GM23248 (cell line): ENCODE measurements around the gene IQUB. TPM values are rescaled to one million over a fixed set of nuclear protein-coding genes. Genes with fewer than 3 reads are reported as not detected.
"Not testable (repeated sequence)": the region's sequence is repeated elsewhere in the genome, so short reads cannot be mapped to it uniquely, and the experiment has no call there.

Experiments used
- DNase-seq: peaks from one replicate; pipeline ENCODE4 v3.0.0-alpha.2; 2015
- H2AFZ ChIP-seq: fragments of 200-600 bp; sonication (generic); 2 replicates; pipeline ENCODE4 v1.6.1; 2016; ENCODE audit warnings: antibody characterized with exemption
- H3F3A ChIP-seq: fragments of 200-600 bp; sonication (generic); 2 replicates; pipeline ENCODE4 v1.6.1; 2016; ENCODE audit warnings: mild to moderate bottlenecking, antibody characterized with exemption, mixed run types; ENCODE audit not compliant: insufficient read depth
- H3K27ac ChIP-seq: fragments of 200-600 bp; sonication (generic); 2 replicates; pipeline ENCODE4 v1.5.1; 2016; ENCODE audit warnings: mild to moderate bottlenecking
- H3K27me3 ChIP-seq: fragments of 200-600 bp; sonication (generic); replicated peaks from 2 replicates; pipeline ENCODE4 v1.6.1; 2016; ENCODE audit warnings: mild to moderate bottlenecking; ENCODE audit not compliant: insufficient read depth
- H3K36me3 ChIP-seq: fragments of 200-600 bp; sonication (generic); 2 replicates; pipeline ENCODE4 v1.6.1; 2016; ENCODE audit warnings: low read depth, mild to moderate bottlenecking
- H3K4me1 ChIP-seq: fragments of 200-600 bp; sonication (generic); 2 replicates; pipeline ENCODE4 v1.6.1; 2016; ENCODE audit warnings: mild to moderate bottlenecking; ENCODE audit not compliant: insufficient read depth
- H3K4me2 ChIP-seq: fragments of 200-600 bp; sonication (generic); one replicate; pipeline ENCODE4 v1.6.1; 2016; ENCODE audit warnings: mild to moderate bottlenecking; ENCODE audit not compliant: unreplicated experiment
- H3K4me3 ChIP-seq: fragments of 200-600 bp; sonication (generic); 2 replicates; pipeline ENCODE4 v1.5.1; 2016; ENCODE audit warnings: mild to moderate bottlenecking
- H3K79me2 ChIP-seq: fragments of 200-600 bp; sonication (generic); 2 replicates; pipeline ENCODE4 v1.6.1; 2016; ENCODE audit warnings: mild to moderate bottlenecking; ENCODE audit not compliant: insufficient read depth
- H3K9ac ChIP-seq: fragments of 200-600 bp; sonication (generic); 2 replicates; pipeline ENCODE4 v1.6.1; 2016; ENCODE audit warnings: mild to moderate bottlenecking
- H3K9me2 ChIP-seq: fragments of 200-600 bp; sonication (generic); 2 replicates; pipeline ENCODE4 v1.6.1; 2016; ENCODE audit warnings: mixed run types, mild to moderate bottlenecking, moderate library complexity; ENCODE audit not compliant: insufficient read depth
- H3K9me3 ChIP-seq: fragments of 200-600 bp; sonication (generic); one replicate; pipeline ENCODE4 v1.6.1; 2017; ENCODE audit warnings: low read depth
- H4K20me1 ChIP-seq: fragments of 200-600 bp; sonication (generic); 2 replicates; pipeline ENCODE4 v1.6.0; 2016; ENCODE audit not compliant: insufficient read depth
- EZH2 ChIP-seq: fragments of 200-600 bp; sonication (generic); IDR thresholded peaks from 2 replicates; pipeline ENCODE4 v1.6.1; 2018; ENCODE audit warnings: antibody characterized with exemption, mild to moderate bottlenecking; ENCODE audit not compliant: insufficient read depth, poor library complexity, severe bottlenecking
- EZH2phosphoT487 ChIP-seq: fragments of 200-600 bp; sonication (generic); IDR thresholded peaks from 2 replicates; pipeline ENCODE4 v1.6.1; 2018; ENCODE audit warnings: antibody characterized with exemption, moderate library complexity, mild to moderate bottlenecking, low read depth; ENCODE audit not compliant: insufficient read depth
- WGBS, 2 experiments: methylation state at CpG; one replicate each; pipeline ENCODE4 v1.1.6; 2015 to 2017; ENCODE audit warnings: low lambda C conversion rate in 2 of 2, low coverage in 1 of 2; ENCODE audit errors: missing lambda C conversion rate in 2 of 2; 5-methylcytosine and 5-hydroxymethylcytosine counted together
- in situ Hi-C: fragments of 300-500 bp; cut with MboI; formaldehyde crosslinking; loops from 2 replicates; pipeline ENCODE4 v1.15.0; 2020
- polyA plus RNA-seq: library from polyadenylated mRNA; unstranded; fragments of >200 nt; fragmentation: Nextera tagmentation; extraction: Ambion mirVana; gene quantifications from 2 replicates; pipeline ENCODE4 v1.2.1, GENCODE V29; 2016
- total RNA-seq: library from RNA; depleted of rRNA; stranded (reverse); fragments of >200 nt; shearing (Covaris generic); gene quantifications from 2 replicates; pipeline ENCODE4 v1.2.3, GENCODE V29; 2014

The IQUB gene
- total and polyA plus RNA-seq, 2 experiments from 2014 or later, result 0.10 TPM; not detected in 1

DNA sequence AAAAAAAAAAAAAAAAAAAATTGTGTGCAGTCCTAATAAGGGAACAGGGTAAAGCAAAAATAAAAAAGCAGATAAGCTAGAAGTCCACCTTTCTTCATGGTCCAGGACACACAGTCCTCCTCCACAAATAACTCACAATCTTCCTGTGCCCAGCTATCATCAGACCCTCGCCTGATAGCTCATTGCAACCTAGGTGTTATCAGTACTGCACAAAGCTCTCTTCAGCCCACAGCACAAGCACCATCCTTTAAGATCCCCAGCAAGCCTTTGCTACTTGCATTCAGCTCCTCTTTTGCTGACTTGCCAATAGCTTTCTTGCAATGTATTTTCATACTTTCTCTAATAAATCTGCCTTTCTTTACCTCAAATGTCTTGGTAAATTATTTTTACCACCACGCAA, 18.2 kb upstream of the IQUB start:
- no peak overlapping the region for H3K4me3 ChIP-seq
- H3K79me2 ChIP-seq, result peaks cover 63% of the 10 kb centered on the region
- no peak overlapping the region for H2AFZ ChIP-seq
- no peaks in the 10 kb centered on the region for H3K27me3 ChIP-seq
- no peak overlapping the region for H3K4me2 ChIP-seq
- H3K36me3 ChIP-seq, result 0 out of 2 replicates have a peak, but pooled peaks cover 12% of the 10 kb centered on the region
- DNase-seq, result no peak
- no peaks in the 10 kb centered on the region for H3K9me2 ChIP-seq
- 98 to 100% methylated on average over 2 of the region's 2 CpGs for whole genome bisulfite sequencing, 2 experiments
- in situ Hi-C loops, result no loop called here
- H4K20me1 ChIP-seq, result no peaks in the 10 kb centered on the region
- H3K4me1 ChIP-seq, result peaks cover 22% of the 10 kb centered on the region
- H3K27ac ChIP-seq, result no peak overlapping the region
- no peaks in the 10 kb centered on the region for H3K9me3 ChIP-seq
- H3F3A ChIP-seq, result peaks cover 11% of the 10 kb centered on the region
- TF ChIP-seq EZH2phosphoT487 (no peak), EZH2 (no peak)
- no peak overlapping the region for H3K9ac ChIP-seq

DNA sequence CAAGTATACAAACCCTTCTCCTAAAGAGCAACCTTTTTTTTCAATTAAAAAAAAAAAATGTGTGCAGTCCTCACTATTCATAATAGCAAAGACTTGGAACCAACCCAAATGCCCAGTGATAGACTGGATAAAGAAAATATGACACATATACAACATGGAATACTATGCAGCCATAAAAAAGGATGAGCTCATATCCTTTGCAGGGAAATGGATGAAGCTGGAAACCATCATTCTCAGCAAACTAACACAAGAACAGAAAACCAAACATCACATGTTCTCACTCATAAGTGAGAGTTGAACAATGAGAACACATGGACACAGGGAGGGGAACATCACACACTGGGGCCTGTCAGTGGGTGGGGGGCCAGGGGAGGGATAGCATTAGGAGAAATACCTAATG, 17.7 kb upstream of the IQUB start:
- peaks cover 22% of the 10 kb centered on the region for H3K4me1 ChIP-seq
- DNase-seq, H3K9ac ChIP-seq, H3K9me2 ChIP-seq, H4K20me1 ChIP-seq, H3K4me2 ChIP-seq, H3K4me3 ChIP-seq, in situ Hi-C loops, H3K27ac ChIP-seq, H3K27me3 ChIP-seq, H3K9me3 ChIP-seq, H2AFZ ChIP-seq: not testable (repeated sequence)
- 0 out of 2 replicates have a peak, but pooled peaks cover 12% of the 10 kb centered on the region for H3K36me3 ChIP-seq
- H3F3A ChIP-seq, result peaks cover 11% of the 10 kb centered on the region
- H3K79me2 ChIP-seq, result peaks cover 65% of the 10 kb centered on the region

DNA sequence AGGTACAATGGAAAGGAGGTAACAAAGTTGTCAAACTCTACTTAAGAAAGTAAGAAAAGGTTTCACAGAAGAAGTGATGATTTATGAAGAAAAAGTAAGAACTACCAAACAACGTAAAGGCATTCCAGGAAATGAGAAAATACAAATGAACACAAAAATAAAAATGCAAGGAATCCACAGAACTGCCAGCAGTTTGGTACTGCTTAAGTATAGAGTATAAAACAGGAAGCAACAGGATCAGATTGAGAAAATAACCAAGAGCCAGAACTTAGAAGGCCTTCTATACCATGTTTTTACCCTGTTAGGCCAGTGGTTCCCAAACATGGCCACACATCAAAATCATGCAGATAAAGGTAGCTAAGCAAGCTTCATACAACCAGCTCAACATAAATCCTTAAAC, 14.0 kb upstream of the IQUB start:
- DNase-seq, result peak; percentile 31

DNA sequence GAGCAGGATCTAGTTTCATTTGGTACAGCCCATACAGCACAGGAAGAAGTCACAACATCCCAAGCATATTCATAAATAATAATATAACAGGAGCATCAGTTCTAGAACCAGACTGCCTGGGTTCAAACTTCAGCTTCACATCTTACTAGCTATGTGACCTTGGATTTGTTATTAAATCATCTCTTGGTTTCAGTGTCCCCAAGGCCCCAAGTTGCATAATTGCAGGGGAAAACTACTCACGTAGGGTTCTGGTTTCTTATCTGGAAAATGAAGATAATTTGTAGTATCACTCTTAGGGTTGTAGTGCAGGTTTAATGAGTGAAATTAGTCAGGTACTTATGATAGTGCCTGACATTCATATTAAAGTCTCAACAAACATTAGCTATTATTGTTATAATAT, 5.5 kb upstream of the IQUB start:
- no peak overlapping the region for H3K27ac ChIP-seq
- H3K36me3 ChIP-seq, result no peaks in the 10 kb centered on the region
- H3K4me3 ChIP-seq, result no peak overlapping the region
- no peaks in the 10 kb centered on the region for H3K9me2 ChIP-seq
- no peak overlapping the region for H3K4me2 ChIP-seq
- no peak overlapping the region for H2AFZ ChIP-seq
- TF ChIP-seq EZH2phosphoT487 (no peak), EZH2 (no peak)
- H3F3A ChIP-seq, result peaks cover 24% of the 10 kb centered on the region
- H3K79me2 ChIP-seq, result no peaks in the 10 kb centered on the region
- WGBS, 2 experiments, result 69 to 89% methylated on average over 1 of the region's 1 CpG
- H4K20me1 ChIP-seq, result no peaks in the 10 kb centered on the region
- no peaks in the 10 kb centered on the region for H3K9me3 ChIP-seq
- in situ Hi-C loops, result no loop called here
- no peaks in the 10 kb centered on the region for H3K27me3 ChIP-seq
- DNase-seq, result no peak
- no peak overlapping the region for H3K9ac ChIP-seq
- H3K4me1 ChIP-seq, result peaks cover 20% of the 10 kb centered on the region

More for the DNA sequence above, 14.0 kb upstream of the IQUB start:
- in situ Hi-C loops, result no loop called here
- Histone ChIP-seq H3K9me3 (no peaks in the 10 kb centered on the region), H3K27me3 (no peaks in the 10 kb centered on the region), H4K20me1 (no peaks in the 10 kb centered on the region), H3K9me2 (no peaks in the 10 kb centered on the region), H2AFZ (peak overlapping the region; percentile 60), H3K9ac (peak overlapping the region; percentile 19; the same call in 1 of the 2 replicates), H3K4me1 (peaks cover 16% of the 10 kb centered on the region), H3K4me2 (peak overlapping the region; percentile 35), H3K79me2 (peaks cover 39% of the 10 kb centered on the region), H3K4me3 (peak overlapping the region; percentile 22; the same call in 1 of the 2 replicates), H3K27ac (peak overlapping the region; percentile 36), H3F3A (peaks cover 11% of the 10 kb centered on the region), H3K36me3 (0 out of 2 replicates have a peak, but pooled peaks cover 12% of the 10 kb centered on the region)
- no peak for TF ChIP-seq EZH2phosphoT487
- no peak for TF ChIP-seq EZH2
- WGBS, 2 experiments, result 13 to 50% methylated on average over 1 of the region's 1 CpG

DNA sequence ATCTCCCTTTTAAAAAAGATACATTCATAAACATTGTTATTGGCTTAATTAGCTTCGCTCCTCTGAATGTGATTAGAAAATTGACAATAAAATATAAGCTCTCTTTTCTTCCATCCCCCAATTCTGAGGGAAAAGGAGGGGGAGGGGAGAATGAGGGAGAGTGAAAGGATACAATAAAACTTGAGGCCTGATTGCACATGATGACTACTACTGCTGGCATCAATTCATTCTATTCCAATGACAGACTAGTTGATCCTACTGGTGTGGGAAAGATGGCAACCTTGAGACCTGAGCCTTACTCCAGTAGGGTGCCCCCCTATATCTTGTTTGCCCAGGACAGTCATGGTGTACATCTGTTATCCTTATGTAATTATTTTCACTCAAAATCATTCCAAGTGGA, 4.5 kb upstream of the IQUB start:
- Histone ChIP-seq H3K4me3 (no peak overlapping the region), H3K4me1 (peaks cover 20% of the 10 kb centered on the region), H3K9me3 (no peaks in the 10 kb centered on the region), H3K36me3 (no peaks in the 10 kb centered on the region), H3K9ac (no peak overlapping the region), H3K27me3 (no peaks in the 10 kb centered on the region), H3F3A (peaks cover 24% of the 10 kb centered on the region), H2AFZ (no peak overlapping the region), H3K79me2 (no peaks in the 10 kb centered on the region), H3K4me2 (no peak overlapping the region), H4K20me1 (no peaks in the 10 kb centered on the region), H3K27ac (no peak overlapping the region), H3K9me2 (no peaks in the 10 kb centered on the region)
- TF ChIP-seq EZH2phosphoT487 (no peak), EZH2 (no peak)
- 100% methylated on average over 1 of the region's 1 CpG for WGBS, 2 experiments
- in situ Hi-C loops, result no loop called here
- no peak for DNase-seq
